ENCODE data around the gene NRG2. TPM values are rescaled to one million over a fixed set of nuclear protein-coding genes. Genes with fewer than 3 reads are reported as not detected.

NRG2 gene
- total RNA-seq, 4 donors from 2014 or later, result 5.3 to 8.8 (median 7.5) TPM

- 86 to 90% methylated on average over 3 of the region's 3 CpGs for WGBS, 2 donors
Measured at GRCh38 chr5:140033037-140033760, 9.9 kb downstream of the NRG2 start.

GRCh38 chr5:140032296-140032695 lies 10.8 kb downstream of the NRG2 start:
- TF ChIP-seq POLR2A (IDR thresholded peaks at IDR 0.05) (no peak), CTCF (IDR thresholded peaks at IDR 0.05) (no peak)
- no peak overlapping the region for H3K4me3 ChIP-seq (ENCODE audit: low read depth, poor library complexity, severe bottlenecking)
- no peak for DNase-seq (ENCODE audit: low spot score in 2 of 2)
- WGBS, 2 donors, result 92 to 97% methylated on average over 2 of the region's 2 CpGs
- intact Hi-C loops (cut with DNase I; ENCODE audit: low total_unique reads), result no loop called here

More at GRCh38 chr5:140033037-140033760, 9.9 kb downstream of the NRG2 start:
- intact Hi-C loops (cut with DNase I; ENCODE audit: low total_unique reads), result no loop called here
- H3K4me3 ChIP-seq (ENCODE audit: low read depth, poor library complexity, severe bottlenecking), result no peak overlapping the region
- no peak for DNase-seq (ENCODE audit: low spot score in 2 of 2)
- TF ChIP-seq CTCF (IDR thresholded peaks at IDR 0.05), result no peak
- TF ChIP-seq POLR2A (IDR thresholded peaks at IDR 0.05), result no peak

- 91 to 94% methylated on average over 2 of the region's 2 CpGs for WGBS, 2 donors
- no peak for DNase-seq (ENCODE audit: low spot score in 2 of 2)
- intact Hi-C loops (cut with DNase I; ENCODE audit: low total_unique reads), result no loop called here
- H3K4me3 ChIP-seq (ENCODE audit: low read depth, poor library complexity, severe bottlenecking), result no peak overlapping the region
- no peak for TF ChIP-seq POLR2A (IDR thresholded peaks at IDR 0.05)
- no peak for TF ChIP-seq CTCF (IDR thresholded peaks at IDR 0.05)
Measured at GRCh38 chr5:140027807-140028206, 15.3 kb downstream of the NRG2 start.

- 85 to 92% methylated on average over 3 of the region's 3 CpGs for WGBS, 2 donors
- intact Hi-C loops (cut with DNase I; ENCODE audit: low total_unique reads), result no loop called here
- no peak for DNase-seq (ENCODE audit: low spot score in 2 of 2)
Measured at GRCh38 chr5:140025736-140026135, 17.4 kb downstream of the NRG2 start.

GRCh38 chr5:140024928-140025327 lies 18.2 kb downstream of the NRG2 start:
- intact Hi-C loops (cut with DNase I; ENCODE audit: low total_unique reads), result no loop called here
- TF ChIP-seq POLR2A (IDR thresholded peaks at IDR 0.05) (no peak), CTCF (IDR thresholded peaks at IDR 0.05) (no peak)
- no peak overlapping the region for H3K4me3 ChIP-seq (ENCODE audit: low read depth, poor library complexity, severe bottlenecking)
- 41 to 52% methylated on average over 1 of the region's 1 CpG for WGBS, 2 donors
- no peak for DNase-seq (ENCODE audit: low spot score in 2 of 2)

More at GRCh38 chr5:140025736-140026135, 17.4 kb downstream of the NRG2 start:
- H3K4me3 ChIP-seq (ENCODE audit: low read depth, poor library complexity, severe bottlenecking), result no peak overlapping the region
- TF ChIP-seq CTCF (IDR thresholded peaks at IDR 0.05) (no peak), POLR2A (IDR thresholded peaks at IDR 0.05) (no peak)
